Right renal pelvis (tissue), 4 donors: Measurements from ENCODE around the gene LTBR. TPM values are rescaled to one million over a fixed set of nuclear protein-coding genes. Genes with fewer than 3 reads are reported as not detected.
A peak's percentile ranks its signal among the peaks of the same experiment; 100 is the strongest.
"Not testable (repeated sequence)": the region's sequence is repeated elsewhere in the genome, so short reads cannot be mapped to it uniquely, and the experiment has no call there.

Experiments used
- DNase-seq, 4 donors: peaks; one replicate each; pipeline ENCODE4 v3.0.0-alpha.2; 2013; ENCODE audit warnings: low read depth in 4 of 4, low spot score in 3 of 4, missing footprints in 1 of 4
- polyA plus RNA-seq, 4 donors: library from polyadenylated mRNA; unstranded; fragments of 120-200 nt; gene quantifications; one replicate each; pipeline ENCODE4 v1.2.1, GENCODE V29; 2013; ENCODE audit not compliant: insufficient read length in 4 of 4

LTBR gene
- polyA plus RNA-seq, 4 donors, result 60.4 to 64.9 (median 61.6) TPM

GRCh38 chr12:6423267-6424007 is 39.5 kb downstream of the LTBR start:
- peak; percentile 81 to 83 (median 82) for DNase-seq

- no peak for DNase-seq
Observed at GRCh38 chr12:6424008-6424347, 40.0 kb downstream of the LTBR start.

GRCh38 chr12:6424866-6425265 is 40.9 kb downstream of the LTBR start:
- DNase-seq, result no peak

GRCh38 chr12:6425590-6426531 is 41.9 kb downstream of the LTBR start:
- DNase-seq, result no peak

- no peak for DNase-seq
Observed at GRCh38 chr12:6426882-6427671, 43.1 kb downstream of the LTBR start.

GRCh38 chr12:6427796-6428195 is 43.8 kb downstream of the LTBR start:
- DNase-seq, result not testable (repeated sequence)

- DNase-seq, result no peak
Observed at GRCh38 chr12:6428326-6428725, 44.4 kb downstream of the LTBR start.

GRCh38 chr12:6430124-6430989 is 46.4 kb downstream of the LTBR start:
- DNase-seq, result no peak

- no peak for DNase-seq
Observed at GRCh38 chr12:6432991-6433390, 49.0 kb downstream of the LTBR start.

GRCh38 chr12:6434205-6435140 is 50.5 kb downstream of the LTBR start:
- DNase-seq, result no peak

GRCh38 chr12:6435961-6436715 is 52.2 kb downstream of the LTBR start:
- no peak for DNase-seq

- DNase-seq, result no peak
Observed at GRCh38 chr12:6437586-6437985, 53.6 kb downstream of the LTBR start.

- DNase-seq, result no peak
Observed at GRCh38 chr12:6438345-6438744, 54.4 kb downstream of the LTBR start.

- DNase-seq, result no peak
Observed at GRCh38 chr12:6440391-6440790, 56.4 kb downstream of the LTBR start.
